Body of pancreas (tissue), 4 donors: ENCODE data around the gene ROCK2.

ENCODE experiments used
- POLR2A ChIP-seq, 3 donors: fragments of 450-650 bp; IDR thresholded peaks; one replicate each; pipeline ENCODE4 v1.6.1; 2016; ENCODE audit warnings: antibody characterized with exemption in 3 of 3, mild to moderate bottlenecking in 2 of 3
- TF ChIP-seq, protein P1 (sequence below), 7 experiments: fragments of 450-650 bp in 4 of 7; fragments of 200-600 bp in 3 of 7; sonication (generic) in 3 of 7; IDR thresholded peaks; one replicate each; pipeline ENCODE4 v1.5.1; 2016 to 2019; ENCODE audit warnings: antibody characterized with exemption in 7 of 7

DNA sequence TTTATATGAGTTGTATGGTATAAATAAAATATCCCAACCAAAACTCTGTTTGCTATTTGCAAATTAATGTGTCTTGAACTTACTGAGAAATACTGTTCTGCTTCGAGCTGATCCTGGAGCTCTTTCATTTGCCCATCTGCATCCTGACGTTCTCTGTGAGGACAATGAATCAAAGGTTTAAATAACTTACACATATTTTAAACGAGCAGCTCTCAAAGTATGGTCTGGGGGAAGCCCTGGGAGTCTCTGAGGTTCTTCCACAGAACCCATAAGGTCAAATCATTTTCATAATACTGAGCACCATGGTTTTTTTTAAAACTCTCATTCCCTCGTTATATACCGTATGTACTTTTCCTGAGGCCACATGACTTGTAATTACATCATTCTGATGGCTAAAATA is 142.5 kb downstream of the ROCK2 start:
- TF ChIP-seq, protein P1, sequence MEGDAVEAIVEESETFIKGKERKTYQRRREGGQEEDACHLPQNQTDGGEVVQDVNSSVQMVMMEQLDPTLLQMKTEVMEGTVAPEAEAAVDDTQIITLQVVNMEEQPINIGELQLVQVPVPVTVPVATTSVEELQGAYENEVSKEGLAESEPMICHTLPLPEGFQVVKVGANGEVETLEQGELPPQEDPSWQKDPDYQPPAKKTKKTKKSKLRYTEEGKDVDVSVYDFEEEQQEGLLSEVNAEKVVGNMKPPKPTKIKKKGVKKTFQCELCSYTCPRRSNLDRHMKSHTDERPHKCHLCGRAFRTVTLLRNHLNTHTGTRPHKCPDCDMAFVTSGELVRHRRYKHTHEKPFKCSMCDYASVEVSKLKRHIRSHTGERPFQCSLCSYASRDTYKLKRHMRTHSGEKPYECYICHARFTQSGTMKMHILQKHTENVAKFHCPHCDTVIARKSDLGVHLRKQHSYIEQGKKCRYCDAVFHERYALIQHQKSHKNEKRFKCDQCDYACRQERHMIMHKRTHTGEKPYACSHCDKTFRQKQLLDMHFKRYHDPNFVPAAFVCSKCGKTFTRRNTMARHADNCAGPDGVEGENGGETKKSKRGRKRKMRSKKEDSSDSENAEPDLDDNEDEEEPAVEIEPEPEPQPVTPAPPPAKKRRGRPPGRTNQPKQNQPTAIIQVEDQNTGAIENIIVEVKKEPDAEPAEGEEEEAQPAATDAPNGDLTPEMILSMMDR (IDR thresholded peaks at IDR 0.05) = no peak
- TF ChIP-seq POLR2A (IDR thresholded peaks at IDR 0.05) = no peak
